Measurements from ENCODE around the gene CLNS1A.
A peak's percentile ranks its signal among the peaks of the same experiment; 100 is the strongest.

Gene CLNS1A

DNA sequence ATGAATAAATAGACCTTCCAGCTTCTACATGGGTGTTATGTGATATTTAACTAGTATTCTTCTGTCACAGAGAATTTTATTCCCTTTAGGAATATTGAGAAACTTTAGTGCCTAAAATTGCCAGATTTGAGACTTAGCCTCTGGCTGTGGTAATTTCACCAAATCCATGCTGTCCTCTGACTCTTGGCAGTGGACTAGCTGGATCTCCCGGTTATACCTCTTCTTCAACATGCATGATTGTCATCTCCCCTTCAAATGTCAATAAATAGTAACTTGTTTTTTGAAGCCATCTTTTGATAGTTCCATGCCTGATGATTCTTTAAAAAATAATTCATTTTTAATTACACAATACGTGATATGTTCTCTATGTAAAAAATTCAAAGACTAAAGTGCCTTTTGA is 39.4 kb downstream of the CLNS1A start:
- no peak for DNase-seq (ENCODE audit: low read depth)
- H3K4me3 ChIP-seq (replicated peaks; ENCODE audit: low read depth, low read length) = no peak overlapping the region
- TF ChIP-seq, protein P1, sequence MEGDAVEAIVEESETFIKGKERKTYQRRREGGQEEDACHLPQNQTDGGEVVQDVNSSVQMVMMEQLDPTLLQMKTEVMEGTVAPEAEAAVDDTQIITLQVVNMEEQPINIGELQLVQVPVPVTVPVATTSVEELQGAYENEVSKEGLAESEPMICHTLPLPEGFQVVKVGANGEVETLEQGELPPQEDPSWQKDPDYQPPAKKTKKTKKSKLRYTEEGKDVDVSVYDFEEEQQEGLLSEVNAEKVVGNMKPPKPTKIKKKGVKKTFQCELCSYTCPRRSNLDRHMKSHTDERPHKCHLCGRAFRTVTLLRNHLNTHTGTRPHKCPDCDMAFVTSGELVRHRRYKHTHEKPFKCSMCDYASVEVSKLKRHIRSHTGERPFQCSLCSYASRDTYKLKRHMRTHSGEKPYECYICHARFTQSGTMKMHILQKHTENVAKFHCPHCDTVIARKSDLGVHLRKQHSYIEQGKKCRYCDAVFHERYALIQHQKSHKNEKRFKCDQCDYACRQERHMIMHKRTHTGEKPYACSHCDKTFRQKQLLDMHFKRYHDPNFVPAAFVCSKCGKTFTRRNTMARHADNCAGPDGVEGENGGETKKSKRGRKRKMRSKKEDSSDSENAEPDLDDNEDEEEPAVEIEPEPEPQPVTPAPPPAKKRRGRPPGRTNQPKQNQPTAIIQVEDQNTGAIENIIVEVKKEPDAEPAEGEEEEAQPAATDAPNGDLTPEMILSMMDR (IDR thresholded peaks at IDR 0.05; ENCODE audit: low read length, missing control alignments) = no peak

DNA sequence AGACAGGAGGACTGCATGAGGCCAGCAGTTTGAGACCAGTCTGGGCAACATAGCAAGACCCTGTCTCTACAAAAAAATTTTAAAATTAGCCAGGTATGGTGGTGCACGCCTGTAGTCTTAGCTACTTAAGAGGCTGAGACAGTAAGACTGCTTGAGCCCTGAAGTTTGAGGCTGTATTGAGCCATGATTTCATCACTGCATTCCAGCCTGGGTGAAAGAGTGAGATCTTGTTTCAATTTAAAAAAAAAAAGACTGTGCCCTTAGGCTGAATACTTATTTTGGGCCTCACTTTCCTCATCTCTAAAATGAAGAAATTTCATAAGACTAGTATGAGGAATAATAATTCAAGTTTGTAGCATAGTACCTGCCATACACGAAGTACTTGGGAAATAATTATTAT is 41.0 kb downstream of the CLNS1A start:
- TF ChIP-seq, protein P1 (IDR thresholded peaks at IDR 0.05; ENCODE audit: low read length, missing control alignments) = no peak
- H3K4me3 ChIP-seq (replicated peaks; ENCODE audit: low read depth, low read length) = no peak overlapping the region
- peak; percentile 70 for DNase-seq (ENCODE audit: low read depth)

DNA sequence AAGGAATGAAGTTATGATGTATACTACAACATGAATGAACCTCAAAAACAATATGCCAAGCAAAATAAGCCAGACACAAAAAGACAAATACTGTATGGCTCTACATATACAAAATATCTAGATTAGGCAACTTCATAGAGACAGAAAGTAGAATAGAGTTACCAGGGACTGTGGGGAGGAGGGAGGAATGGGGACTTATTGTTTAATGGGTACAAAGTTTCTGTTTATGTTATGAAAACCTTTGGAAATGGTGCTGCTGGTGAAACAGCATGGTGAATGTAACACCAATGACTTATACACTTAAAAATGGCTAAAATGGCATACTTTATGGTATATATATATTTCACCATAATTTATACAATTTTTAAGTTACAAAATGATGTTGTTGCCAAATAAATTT is 43.7 kb downstream of the CLNS1A start:
- H3K4me3 ChIP-seq (replicated peaks; ENCODE audit: low read depth, low read length) = no peak overlapping the region
- no peak for DNase-seq (ENCODE audit: low read depth)
- TF ChIP-seq, protein P1 (IDR thresholded peaks at IDR 0.05; ENCODE audit: low read length, missing control alignments) = no peak

DNA sequence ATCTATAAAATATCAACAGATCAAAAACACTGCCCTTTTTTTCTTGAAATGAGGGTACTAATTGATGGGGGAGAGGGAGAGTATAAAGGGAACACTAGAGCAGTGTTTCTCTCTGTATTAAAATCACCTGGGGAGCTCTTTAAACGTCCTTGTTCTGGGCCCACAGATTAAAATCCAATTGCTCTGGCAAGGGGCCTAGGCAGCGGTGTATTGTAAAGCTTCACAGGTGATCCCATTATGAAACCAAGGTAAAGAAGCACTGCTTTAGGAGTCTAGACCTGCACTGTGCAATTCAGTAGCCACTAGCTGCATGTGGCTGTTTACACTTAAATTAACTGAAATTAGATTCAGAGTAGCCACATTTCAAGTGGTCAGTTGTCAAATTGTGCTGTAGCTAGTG is 44.9 kb downstream of the CLNS1A start:
- TF ChIP-seq, protein P1 (IDR thresholded peaks at IDR 0.05; ENCODE audit: low read length, missing control alignments) = no peak
- H3K4me3 ChIP-seq (replicated peaks; ENCODE audit: low read depth, low read length) = no peak overlapping the region
- DNase-seq (ENCODE audit: low read depth) = no peak

DNA sequence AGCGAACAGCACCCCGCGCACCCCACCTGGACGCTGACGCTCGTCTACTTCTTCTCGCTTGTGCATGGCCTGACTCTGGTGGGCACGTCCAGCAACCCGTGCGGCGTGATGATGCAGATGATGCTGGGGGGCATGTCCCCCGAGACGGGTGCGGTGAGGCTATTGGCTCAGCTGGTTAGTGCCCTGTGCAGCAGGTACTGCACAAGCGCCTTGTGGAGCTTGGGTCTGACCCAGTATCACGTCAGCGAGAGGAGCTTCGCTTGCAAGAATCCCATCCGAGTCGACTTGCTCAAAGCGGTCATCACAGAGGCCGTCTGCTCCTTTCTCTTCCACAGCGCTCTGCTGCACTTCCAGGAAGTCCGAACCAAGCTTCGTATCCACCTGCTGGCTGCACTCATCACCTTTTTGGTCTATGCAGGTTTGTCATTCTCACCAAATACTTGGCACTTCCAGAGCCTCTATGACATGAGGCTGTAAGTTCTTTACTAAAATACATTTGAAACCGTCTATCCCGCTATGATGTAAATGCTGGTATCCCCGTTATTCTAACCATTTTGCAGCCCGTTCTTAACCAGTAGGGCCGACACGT is 47.3 kb downstream of the CLNS1A start:
- TF ChIP-seq, protein P1 (IDR thresholded peaks at IDR 0.05; ENCODE audit: low read length, missing control alignments) = no peak
- DNase-seq (ENCODE audit: low read depth) = peak; percentile 29

DNA sequence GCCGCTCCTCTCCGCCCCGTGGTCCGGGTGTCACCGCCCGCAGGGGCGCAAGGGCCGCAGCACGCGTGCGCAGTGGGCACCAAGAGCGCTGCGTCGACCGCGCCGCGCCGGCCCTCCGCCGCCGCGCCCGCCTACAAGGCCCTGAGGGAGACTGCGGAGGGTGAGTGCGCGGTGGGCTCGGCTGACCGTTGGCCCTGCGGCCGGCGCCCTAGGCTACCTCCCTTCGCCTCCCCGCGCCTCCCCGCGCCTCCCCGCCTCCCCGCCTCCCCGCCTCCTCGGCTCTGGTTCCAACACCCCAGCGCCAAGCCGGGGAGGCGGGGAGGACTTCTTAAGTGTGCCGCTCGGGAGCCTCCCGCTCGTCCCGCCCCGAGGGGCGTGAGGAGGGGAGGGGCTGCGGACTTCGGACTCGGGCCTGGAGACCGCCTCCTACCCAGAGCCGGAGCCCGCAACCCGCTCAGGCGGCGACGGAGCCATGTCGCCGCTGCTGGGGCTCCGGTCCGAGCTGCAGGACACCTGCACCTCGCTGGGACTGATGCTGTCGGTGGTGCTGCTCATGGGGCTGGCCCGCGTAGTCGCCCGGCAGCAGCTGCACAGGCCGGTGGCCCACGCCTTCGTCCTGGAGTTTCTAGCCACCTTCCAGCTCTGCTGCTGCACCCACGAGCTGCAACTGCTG is 47.9 kb downstream of the CLNS1A start, which contains the start of gene AQP11:
TSS of gene AQP11 (plus strand) at position 433 of the 673 bp plus-strand sequence. CDS start at position 473, 40 bp downstream.
- TF ChIP-seq, protein P1 (IDR thresholded peaks at IDR 0.05; ENCODE audit: low read length, missing control alignments) = no peak
- peak within 1 kb of the TSS; percentile 71 for H3K4me3 ChIP-seq (replicated peaks; ENCODE audit: low read depth, low read length)
- DNase-seq (ENCODE audit: low read depth) = peak; percentile 81

More for the DNA sequence above, 47.3 kb downstream of the CLNS1A start:
- H3K4me3 ChIP-seq (replicated peaks; ENCODE audit: low read depth, low read length) = peak overlapping the region; percentile 71

DNA sequence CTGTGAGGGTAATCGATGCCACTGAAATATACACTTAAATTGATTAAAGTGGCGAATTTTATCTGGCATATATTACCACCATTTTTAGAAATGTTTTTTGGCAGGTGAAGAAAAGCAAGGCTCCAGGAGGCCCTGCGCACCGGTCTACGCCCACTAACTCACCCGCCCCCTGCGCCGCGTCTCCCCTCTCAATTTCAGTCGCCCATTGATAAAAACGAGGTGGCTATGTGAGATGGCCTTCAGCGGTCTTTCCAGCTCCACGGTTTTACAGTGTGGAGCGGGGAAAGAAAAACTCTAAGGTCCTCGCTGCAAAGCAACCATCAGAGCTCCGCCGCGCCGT is 48.4 kb downstream of the CLNS1A start:
- peak; percentile 8 for DNase-seq (ENCODE audit: low read depth)
- TF ChIP-seq, protein P1 (IDR thresholded peaks at IDR 0.05; ENCODE audit: low read length, missing control alignments) = no peak
- H3K4me3 ChIP-seq (replicated peaks; ENCODE audit: low read depth, low read length) = peak overlapping the region; percentile 71

Measured in fibroblast of pulmonary artery (primary cell).